GM12892 (cell line): ENCODE data around the gene FBXL15.

Source experiments
- POLR2A ChIP-seq: IDR thresholded peaks from 2 replicates; pipeline ENCODE4 v1.6.1; 2011; ENCODE audit warnings: low read depth, low read length, control low read depth
- POLR2AphosphoS5 ChIP-seq: IDR thresholded peaks from 2 replicates; pipeline ENCODE4 v1.6.1; 2011; ENCODE audit warnings: low read depth, low read length, control low read depth
- TAF1 ChIP-seq: IDR thresholded peaks from 2 replicates; pipeline ENCODE4 v1.6.1; 2011; ENCODE audit warnings: low read depth, mild to moderate bottlenecking, control low read depth, low read length, borderline replicate concordance

- TF ChIP-seq POLR2A = no peak
- TF ChIP-seq POLR2AphosphoS5 = no peak
- no peak for TF ChIP-seq TAF1
Observed at GRCh38 chr10:102376901-102377300, 43.7 kb upstream of the FBXL15 start.
